H1 (cell line): Measurements from ENCODE around the gene IL16. TPM values are rescaled to one million over a fixed set of nuclear protein-coding genes. Genes with fewer than 3 reads are reported as not detected.

Source experiments
- CTCF ChIA-PET: fragments of 300-600 bp; sonication (Branson Sonifier 250); formaldehyde crosslinking; loops from one replicate; lab custom pipeline; 2021; ENCODE audit not compliant: partially characterized antibody; lab: Charles Lee
- POLR2A ChIA-PET: fragments of 300-600 bp; sonication (Branson Sonifier 250); formaldehyde crosslinking; loops from one replicate; lab custom pipeline; 2021; ENCODE audit warnings: inconsistent platforms; ENCODE audit not compliant: partially characterized antibody; lab: Charles Lee
- DNase-seq, 2 experiments: peaks; one replicate each; pipeline versions ENCODE4 v3.0.0 to v3.0.0-alpha.2; 2010 to 2022; ENCODE audit warnings: low spot score in 2 of 2, low read depth in 1 of 2, mixed read lengths in 1 of 2
- FAIRE-seq: peaks from 2 replicates; lab custom pipeline; 2011; peaks lifted over from hg19 to GRCh38; lab: Jason Lieb, UNC
- H2AFZ ChIP-seq: 2 replicates; pipeline ENCODE4 v1.8.1; 2012; ENCODE audit warnings: low read length, inconsistent platforms
- H2AK5ac ChIP-seq: 2 replicates; pipeline ENCODE4 v1.6.1; 2013; ENCODE audit warnings: low read depth, low read length
- H2BK120ac ChIP-seq: replicated peaks from 2 replicates; pipeline ENCODE3; 2013; ENCODE audit warnings: low read depth, low read length, inconsistent platforms
- H2BK12ac ChIP-seq: 2 replicates; pipeline ENCODE4 v1.6.1; 2013; ENCODE audit warnings: low read depth, low read length
- H2BK15ac ChIP-seq: 2 replicates; pipeline ENCODE4 v1.6.1; 2013; ENCODE audit warnings: low read length
- H2BK20ac ChIP-seq: 2 replicates; pipeline ENCODE4 v1.6.1; 2013; ENCODE audit warnings: low read length
- H2BK5ac ChIP-seq: 2 replicates; pipeline ENCODE4 v1.6.1; 2013; ENCODE audit warnings: low read depth, low read length
- H3K14ac ChIP-seq: 2 replicates; pipeline ENCODE4 v1.6.1; 2013; ENCODE audit warnings: inconsistent platforms; ENCODE audit not compliant: insufficient read length
- H3K18ac ChIP-seq: 2 replicates; pipeline ENCODE4 v1.6.1; 2013; ENCODE audit warnings: low read length; ENCODE audit errors: extremely low read depth
- H3K23ac ChIP-seq: 2 replicates; pipeline ENCODE4 v1.6.1; 2013; ENCODE audit warnings: inconsistent platforms; ENCODE audit not compliant: insufficient read length
- H3K23me2 ChIP-seq: 2 replicates; pipeline ENCODE4 v1.6.1; 2013; ENCODE audit warnings: low read depth, low read length
- H3K27ac ChIP-seq: 2 replicates; pipeline ENCODE4 v1.6.1; 2011; ENCODE audit warnings: low read depth, low read length, inconsistent platforms
- H3K27me3 ChIP-seq, 4 experiments: replicated peaks in 1 of 4; 1 replicate in 1 of 4; 2 replicates in 3 of 4; pipeline versions ENCODE4 v1.6.1 to v1.8.1; 2011 to 2013; ENCODE audit warnings: low read length in 3 of 4, mild to moderate bottlenecking in 3 of 4, inconsistent platforms in 2 of 4, mixed read lengths in 2 of 4, moderate library complexity in 1 of 4; ENCODE audit not compliant: control insufficient read depth in 3 of 4, insufficient read depth in 3 of 4; ENCODE audit errors: extremely low read depth in 1 of 4
- H3K36me3 ChIP-seq, 4 experiments: 2 replicates each; pipeline versions ENCODE4 v1.6.1 to v1.8.1; 2011 to 2013; ENCODE audit warnings: mild to moderate bottlenecking in 4 of 4, low read length in 3 of 4, moderate library complexity in 2 of 4, control low read depth in 1 of 4, inconsistent platforms in 1 of 4; ENCODE audit not compliant: insufficient read depth in 4 of 4, control insufficient read depth in 2 of 4
- H3K4ac ChIP-seq: replicated peaks from 2 replicates; pipeline ENCODE3; 2013; ENCODE audit warnings: low read length, low read depth, mixed read lengths, inconsistent platforms; ENCODE audit not compliant: insufficient read length
- H3K4me1 ChIP-seq, 4 experiments: replicated peaks in 1 of 4; 1 replicate in 1 of 4; 2 replicates in 3 of 4; pipeline versions ENCODE4 v1.6.1 to v1.8.1; 2011 to 2013; ENCODE audit warnings: low read length in 3 of 4, inconsistent platforms in 2 of 4, mixed read lengths in 1 of 4; ENCODE audit not compliant: insufficient read depth in 4 of 4, control insufficient read depth in 3 of 4
- H3K4me2 ChIP-seq, 2 experiments: 2 replicates each; pipeline versions ENCODE4 v1.6.1 to v1.8.1; 2011 to 2013; ENCODE audit warnings: low read depth in 2 of 2, low read length in 2 of 2, control low read depth in 1 of 2, inconsistent platforms in 1 of 2, mild to moderate bottlenecking in 1 of 2; ENCODE audit not compliant: insufficient read depth in 1 of 2
- H3K4me3 ChIP-seq, 4 experiments: fragments of 200-600, 300-600 bp in 1 of 4; sonication (generic), shearing (Covaris generic), sonication (Bioruptor Twin) in 1 of 4; 2 replicates each; pipeline versions ENCODE4 v1.5.1 to v1.8.1; 2011 to 2016; ENCODE audit warnings: low read length in 4 of 4, low read depth in 3 of 4, control low read depth in 2 of 4, inconsistent platforms in 2 of 4, mild to moderate bottlenecking in 2 of 4, mixed read lengths in 1 of 4, moderate library complexity in 1 of 4; ENCODE audit not compliant: insufficient read depth in 2 of 4; ENCODE audit errors: extremely low read depth in 1 of 4
- H3K56ac ChIP-seq: replicated peaks from 2 replicates; pipeline ENCODE3; 2013; ENCODE audit warnings: low read depth, mild to moderate bottlenecking, mixed read lengths, low read length, inconsistent platforms; ENCODE audit not compliant: insufficient read length
- H3K79me1 ChIP-seq: 2 replicates; pipeline ENCODE4 v1.6.1; 2013; ENCODE audit warnings: low read depth, low read length, control low read depth
- H3K79me2 ChIP-seq, 2 experiments: 2 replicates each; pipeline versions ENCODE4 v1.6.1 to v1.8.1; 2012 to 2013; ENCODE audit warnings: low read length in 2 of 2, mild to moderate bottlenecking in 2 of 2, inconsistent platforms in 1 of 2; ENCODE audit not compliant: insufficient read depth in 2 of 2, control insufficient read depth in 1 of 2
- H3K9ac ChIP-seq, 4 experiments: replicated peaks in 1 of 4; 1 replicate in 1 of 4; 2 replicates in 3 of 4; pipeline versions ENCODE4 v1.6.1 to v1.8.1; 2011 to 2013; ENCODE audit warnings: low read depth in 3 of 4, low read length in 3 of 4, control low read depth in 2 of 4, mild to moderate bottlenecking in 2 of 4, moderate library complexity in 2 of 4, inconsistent platforms in 1 of 4; ENCODE audit errors: extremely low read depth in 1 of 4
- H3K9me3 ChIP-seq, 2 experiments: 2 replicates each; pipeline versions ENCODE4 v1.6.1 to v1.8.1; 2012 to 2013; ENCODE audit warnings: mild to moderate bottlenecking in 2 of 2, moderate library complexity in 2 of 2, control low read depth in 1 of 2, inconsistent platforms in 1 of 2, low read depth in 1 of 2, low read length in 1 of 2, mixed read lengths in 1 of 2; ENCODE audit not compliant: insufficient read depth in 2 of 2
- H4K20me1 ChIP-seq, 2 experiments: replicated peaks in 1 of 2; 2 replicates each; pipeline versions ENCODE3 to v1.8.1; 2011 to 2013; ENCODE audit warnings: inconsistent platforms in 2 of 2, low read length in 2 of 2, mild to moderate bottlenecking in 1 of 2; ENCODE audit not compliant: insufficient read depth in 2 of 2, control insufficient read depth in 1 of 2
- H4K5ac ChIP-seq: 2 replicates; pipeline ENCODE4 v1.6.1; 2013; ENCODE audit warnings: low read length, low read depth, mixed read lengths, inconsistent platforms; ENCODE audit not compliant: insufficient read length
- H4K8ac ChIP-seq: 2 replicates; pipeline ENCODE4 v1.8.0; 2013; ENCODE audit warnings: mild to moderate bottlenecking, moderate library complexity, low read length, inconsistent platforms; ENCODE audit not compliant: insufficient read depth; ENCODE audit errors: extremely low read depth
- H4K91ac ChIP-seq: replicated peaks from 2 replicates; pipeline ENCODE3; 2013; ENCODE audit warnings: low read length, mixed read lengths, inconsistent platforms; ENCODE audit not compliant: insufficient read length
- EGR1 ChIP-seq: IDR thresholded peaks from 2 replicates; pipeline ENCODE4 v1.6.1; 2011; ENCODE audit warnings: low read depth, low read length, borderline replicate concordance
- KDM4A ChIP-seq: IDR thresholded peaks from one replicate; pipeline ENCODE4 v1.7.1; 2012; ENCODE audit warnings: low read depth, mild to moderate bottlenecking, moderate library complexity, low read length, inconsistent platforms; ENCODE audit not compliant: severe bottlenecking
- RAD21 ChIP-seq, 2 experiments: IDR thresholded peaks in 1 of 2; conservative IDR thresholded peaks in 1 of 2; 2 replicates each; pipeline ENCODE4 v1.6.1; 2011; ENCODE audit warnings: low read depth in 2 of 2, low read length in 2 of 2, improper control_type of control experiment in 1 of 2, inconsistent platforms in 1 of 2, mild to moderate bottlenecking in 1 of 2, moderate library complexity in 1 of 2
- TAF7 ChIP-seq: optimal IDR thresholded peaks from 2 replicates; pipeline ENCODE3; 2011; ENCODE audit warnings: low read depth, mild to moderate bottlenecking, inconsistent platforms, low read length, moderate library complexity, borderline replicate concordance
- TEAD4 ChIP-seq: IDR thresholded peaks from 2 replicates; pipeline ENCODE4 v1.6.1; 2012; ENCODE audit warnings: low read depth, low read length, inconsistent platforms, mixed read lengths
- WGBS, 2 experiments: shearing (Covaris generic) in 1 of 2; methylation state at CpG; one replicate each; pipeline versions ENCODE4 v1.1.6 to v1.1.7; 2013 to 2015; ENCODE audit warnings: low lambda C conversion rate in 2 of 2, mixed read lengths in 2 of 2, inconsistent platforms in 1 of 2, low coverage in 1 of 2, missing lambda C conversion rate in 1 of 2; ENCODE audit not compliant: insufficient replicate concordance in 2 of 2, insufficient coverage in 1 of 2, insufficient read length in 1 of 2; ENCODE audit errors: extremely low coverage in 1 of 2, missing lambda C conversion rate in 1 of 2; 5-methylcytosine and 5-hydroxymethylcytosine counted together
- polyA plus RNA-seq, 7 experiments: library from polyadenylated mRNA; depleted of rRNA in 3 of 7; stranded (reverse) in 5 of 7; unstranded in 2 of 7; fragments of >200 nt in 5 of 7; fragments of 200-250 nt in 2 of 7; gene quantifications; 1 replicate in 5 of 7; 2 replicates in 1 of 7; 4 replicates in 1 of 7; pipeline versions ENCODE4 v1.2.1 to v1.2.3, GENCODE V29; 2011 to 2013; ENCODE audit warnings: missing spikeins in 2 of 7, mixed read lengths in 2 of 7
- total RNA-seq: library from RNA; stranded (reverse); fragmentation: NEBNext Ultra II Directional; extraction: Animal tissue kit (Norgen Biotek cat#: 25700); gene quantifications from 2 replicates; pipeline ENCODE4 v1.2.1, GENCODE V29; 2021
- TF ChIP-seq, protein P1 (sequence below): IDR thresholded peaks from 2 replicates; pipeline ENCODE4 v1.6.1; 2012; ENCODE audit warnings: inconsistent platforms
- TF ChIP-seq, protein P2 (sequence below): IDR thresholded peaks from 2 replicates; pipeline ENCODE4 v1.6.1; 2012; ENCODE audit warnings: low read length, inconsistent platforms

IL16 gene
- total and polyA plus RNA-seq, 2 of the 8 experiments (the other 6 are each of a cell fraction or from before 2014, with no cell fraction given): 0.03 to 0.09 TPM

DNA sequence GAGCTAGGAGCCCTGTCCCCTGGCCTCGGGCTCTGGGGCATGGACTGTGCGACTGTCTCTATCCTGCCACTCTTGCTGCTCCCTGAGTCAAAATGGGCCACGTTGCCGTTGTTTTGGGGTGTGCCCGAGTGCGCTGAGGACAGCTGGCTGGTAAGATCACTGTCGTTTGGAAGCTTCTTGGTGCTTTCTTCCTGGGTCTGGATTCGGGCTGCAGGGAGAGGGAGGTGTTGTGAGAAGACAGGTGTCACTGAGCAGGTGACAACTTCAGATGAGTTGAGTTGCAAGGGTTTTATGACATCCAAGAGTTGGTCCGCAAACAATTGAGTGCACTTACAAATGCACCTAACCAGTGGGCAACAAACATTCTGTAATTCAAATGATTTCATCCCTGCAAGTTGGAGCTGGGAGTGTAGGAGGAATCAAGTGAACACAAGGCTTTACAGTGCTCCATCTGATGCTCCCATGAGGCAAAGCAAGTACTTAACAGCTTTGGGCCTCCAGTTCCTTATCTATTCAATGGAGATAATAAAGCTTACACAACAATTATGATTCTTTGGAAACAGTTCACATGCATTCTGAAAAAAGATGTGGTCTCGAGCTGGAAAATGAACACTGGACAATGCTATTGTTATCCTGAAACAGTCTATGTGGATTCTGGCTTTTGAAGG, 138.2 kb downstream of the IL16 start:
- H3K18ac ChIP-seq: no peak overlapping the region
- H3K79me1 ChIP-seq: no peaks in the 10 kb centered on the region
- H3K27me3 ChIP-seq: no peaks in the 10 kb centered on the region
- H2AFZ ChIP-seq: no peak overlapping the region
- no peak overlapping the region for H3K4ac ChIP-seq
- H3K36me3 ChIP-seq: no peaks in the 10 kb centered on the region
- no peak overlapping the region for H3K9ac ChIP-seq
- H3K4me1 ChIP-seq: peaks cover 0 to 2% (median 0%) of the 10 kb centered on the region in 4 experiments; a peak in 1 of 7 replicates
- no peak for DNase-seq
- no peak overlapping the region for H2BK5ac ChIP-seq
- H3K4me3 ChIP-seq: no peak overlapping the region
- no peaks in the 10 kb centered on the region for H3K79me2 ChIP-seq
- CTCF ChIA-PET: interaction anchor here (0.7 to 1.8 kb wide), 9 partner anchors 10 to 76 kb away, joined by 3 to 12 read pairs (median 3); no protein-coding TSS in a partner anchor
- no peak overlapping the region for H2BK20ac ChIP-seq
- no peak for FAIRE-seq
- H3K4me2 ChIP-seq: no peak overlapping the region
- H3K27ac ChIP-seq: no peak overlapping the region
- H3K23me2 ChIP-seq: no peaks in the 10 kb centered on the region
- no peak overlapping the region for H3K56ac ChIP-seq
- H4K8ac ChIP-seq: no peak overlapping the region; the same call in 1 of the 2 replicates
- no peak overlapping the region for H2AK5ac ChIP-seq
- H4K5ac ChIP-seq: no peak overlapping the region
- no peak overlapping the region for H3K14ac ChIP-seq
- H2BK120ac ChIP-seq: no peak overlapping the region
- no peak overlapping the region for H3K23ac ChIP-seq
- no peaks in the 10 kb centered on the region for H4K20me1 ChIP-seq
- H2BK15ac ChIP-seq: no peak overlapping the region
- POLR2A ChIA-PET: interaction anchor here (0.9 to 1.1 kb wide), 2 partner anchors 11 to 20 kb away, joined by 3 to 4 read pairs; partner anchors contain the start of gene STARD5
- 89% methylated on average over 8 of the region's 10 CpGs; no CpG with 5 or more reads in 1 of the 2 experiments for WGBS, 2 experiments
- H4K91ac ChIP-seq: no peak overlapping the region
- no peaks in the 10 kb centered on the region for H3K9me3 ChIP-seq
- no peak overlapping the region for H2BK12ac ChIP-seq
- TF ChIP-seq, protein P1, sequence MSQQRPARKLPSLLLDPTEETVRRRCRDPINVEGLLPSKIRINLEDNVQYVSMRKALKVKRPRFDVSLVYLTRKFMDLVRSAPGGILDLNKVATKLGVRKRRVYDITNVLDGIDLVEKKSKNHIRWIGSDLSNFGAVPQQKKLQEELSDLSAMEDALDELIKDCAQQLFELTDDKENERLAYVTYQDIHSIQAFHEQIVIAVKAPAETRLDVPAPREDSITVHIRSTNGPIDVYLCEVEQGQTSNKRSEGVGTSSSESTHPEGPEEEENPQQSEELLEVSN: no peak
- TF ChIP-seq EGR1: no peak
- no peak for TF ChIP-seq TAF7
- TF ChIP-seq TEAD4: no peak
- TF ChIP-seq KDM4A: no peak
- TF ChIP-seq RAD21 (IDR thresholded peaks at IDR 0.05 in 1 of 2, conservative IDR thresholded peaks at IDR 0.05 in 1 of 2; ENCODE audit: low read depth in 2 of 2, low read length in 2 of 2): no peak
- TF ChIP-seq, protein P2, sequence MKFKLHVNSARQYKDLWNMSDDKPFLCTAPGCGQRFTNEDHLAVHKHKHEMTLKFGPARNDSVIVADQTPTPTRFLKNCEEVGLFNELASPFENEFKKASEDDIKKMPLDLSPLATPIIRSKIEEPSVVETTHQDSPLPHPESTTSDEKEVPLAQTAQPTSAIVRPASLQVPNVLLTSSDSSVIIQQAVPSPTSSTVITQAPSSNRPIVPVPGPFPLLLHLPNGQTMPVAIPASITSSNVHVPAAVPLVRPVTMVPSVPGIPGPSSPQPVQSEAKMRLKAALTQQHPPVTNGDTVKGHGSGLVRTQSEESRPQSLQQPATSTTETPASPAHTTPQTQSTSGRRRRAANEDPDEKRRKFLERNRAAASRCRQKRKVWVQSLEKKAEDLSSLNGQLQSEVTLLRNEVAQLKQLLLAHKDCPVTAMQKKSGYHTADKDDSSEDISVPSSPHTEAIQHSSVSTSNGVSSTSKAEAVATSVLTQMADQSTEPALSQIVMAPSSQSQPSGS: no peak
